22Rv1 (cell line): ENCODE data around the gene PDE6A.
A peak's percentile ranks its signal among the peaks of the same experiment; 100 is the strongest.

ENCODE experiments used
- ZFX ChIP-seq: fragments of 450-650 bp; IDR thresholded peaks from 2 replicates; pipeline ENCODE4 v1.6.1; 2017; ENCODE audit warnings: antibody characterized with exemption, borderline replicate concordance
- TF ChIP-seq, protein P1 (sequence below): fragments of 450-650 bp; IDR thresholded peaks from 2 replicates; pipeline ENCODE4 v1.5.1; 2017; ENCODE audit warnings: mild to moderate bottlenecking

DNA sequence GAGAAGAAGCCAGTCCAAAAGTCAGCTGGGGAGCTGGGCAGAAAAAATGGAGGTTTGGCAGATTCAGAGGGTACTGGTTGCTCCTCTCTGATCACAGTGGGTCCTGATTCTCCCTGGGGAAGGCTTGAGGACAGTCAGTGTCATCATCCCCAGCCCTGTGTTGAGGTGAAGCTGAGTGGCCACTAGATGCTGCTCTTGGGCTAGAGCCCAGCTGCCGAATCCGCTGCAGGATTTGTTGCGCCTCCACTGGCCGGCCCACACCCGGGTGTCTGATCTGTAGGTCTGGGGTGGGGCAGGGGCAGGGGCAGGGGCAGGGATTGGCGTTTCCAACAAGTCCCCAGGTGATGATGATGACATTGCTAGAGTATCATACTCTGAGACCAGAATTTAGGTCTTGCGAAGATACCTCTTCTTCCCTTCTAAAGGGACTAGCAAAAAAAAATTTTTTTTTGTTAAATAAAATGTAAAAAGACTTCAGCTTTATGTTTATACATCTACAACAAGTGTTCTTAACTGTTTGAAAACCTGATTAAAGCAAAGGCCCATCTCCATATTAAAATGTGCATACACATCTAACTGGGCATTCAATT lies 106.8 kb downstream of the PDE6A start:
- TF ChIP-seq, protein P1, sequence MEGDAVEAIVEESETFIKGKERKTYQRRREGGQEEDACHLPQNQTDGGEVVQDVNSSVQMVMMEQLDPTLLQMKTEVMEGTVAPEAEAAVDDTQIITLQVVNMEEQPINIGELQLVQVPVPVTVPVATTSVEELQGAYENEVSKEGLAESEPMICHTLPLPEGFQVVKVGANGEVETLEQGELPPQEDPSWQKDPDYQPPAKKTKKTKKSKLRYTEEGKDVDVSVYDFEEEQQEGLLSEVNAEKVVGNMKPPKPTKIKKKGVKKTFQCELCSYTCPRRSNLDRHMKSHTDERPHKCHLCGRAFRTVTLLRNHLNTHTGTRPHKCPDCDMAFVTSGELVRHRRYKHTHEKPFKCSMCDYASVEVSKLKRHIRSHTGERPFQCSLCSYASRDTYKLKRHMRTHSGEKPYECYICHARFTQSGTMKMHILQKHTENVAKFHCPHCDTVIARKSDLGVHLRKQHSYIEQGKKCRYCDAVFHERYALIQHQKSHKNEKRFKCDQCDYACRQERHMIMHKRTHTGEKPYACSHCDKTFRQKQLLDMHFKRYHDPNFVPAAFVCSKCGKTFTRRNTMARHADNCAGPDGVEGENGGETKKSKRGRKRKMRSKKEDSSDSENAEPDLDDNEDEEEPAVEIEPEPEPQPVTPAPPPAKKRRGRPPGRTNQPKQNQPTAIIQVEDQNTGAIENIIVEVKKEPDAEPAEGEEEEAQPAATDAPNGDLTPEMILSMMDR, result peak; percentile 86
- TF ChIP-seq ZFX, result no peak
